Activated CD4-positive, alpha-beta memory T cell treated with anti-CD3 and anti-CD28 coated beads, Interleukin-2, amount 10 ng/mL, durations not matched to agents 7 days and 5 days (primary cell): Measurements from ENCODE around the gene DPM3. TPM values are rescaled to one million over a fixed set of nuclear protein-coding genes. Genes with fewer than 3 reads are reported as not detected.
"Not testable (repeated sequence)": the region's sequence is repeated elsewhere in the genome, so short reads cannot be mapped to it uniquely, and the experiment has no call there.

Experiments
- CTCF ChIA-PET: fragments of 350-600 bp; sonication (Branson Sonifier 250); formaldehyde crosslinking; loops from one replicate; lab custom pipeline; 2021; ENCODE audit warnings: antibody characterized with exemption, inconsistent platforms; lab: Charles Lee
- POLR2A ChIA-PET: fragments of 350-600 bp; sonication (Branson Sonifier 250); formaldehyde crosslinking; loops from one replicate; lab custom pipeline; 2021; ENCODE audit warnings: antibody characterized with exemption; lab: Charles Lee
- DNase-seq: peaks from one replicate; pipeline ENCODE4 v3.0.0-alpha.2; 2020
- H3K27ac Mint-ChIP-seq: one replicate; pipeline ENCODE4 v1.8.0; 2021; ENCODE audit warnings: mild to moderate bottlenecking, mixed read lengths
- H3K27me3 Mint-ChIP-seq: one replicate; pipeline ENCODE4 v1.8.0; 2021; ENCODE audit warnings: mixed read lengths
- H3K36me3 Mint-ChIP-seq: one replicate; pipeline ENCODE4 v1.8.0; 2021; ENCODE audit warnings: low read depth, mixed read lengths
- H3K4me1 Mint-ChIP-seq: one replicate; pipeline ENCODE4 v1.8.0; 2021; ENCODE audit warnings: mixed read lengths
- H3K4me3 Mint-ChIP-seq: one replicate; pipeline ENCODE4 v1.8.0; 2021; ENCODE audit warnings: mild to moderate bottlenecking, mixed read lengths
- H3K9me3 Mint-ChIP-seq: one replicate; pipeline ENCODE4 v1.8.0; 2021; ENCODE audit warnings: mixed read lengths
- total RNA-seq, 2 experiments: library from RNA; stranded (reverse); gene quantifications; one replicate each; pipeline ENCODE4 v1.2.3, GENCODE V29; 2021

Gene DPM3
- total RNA-seq, 2 experiments from 2014 or later, result 80.2 to 80.6 TPM

DNA sequence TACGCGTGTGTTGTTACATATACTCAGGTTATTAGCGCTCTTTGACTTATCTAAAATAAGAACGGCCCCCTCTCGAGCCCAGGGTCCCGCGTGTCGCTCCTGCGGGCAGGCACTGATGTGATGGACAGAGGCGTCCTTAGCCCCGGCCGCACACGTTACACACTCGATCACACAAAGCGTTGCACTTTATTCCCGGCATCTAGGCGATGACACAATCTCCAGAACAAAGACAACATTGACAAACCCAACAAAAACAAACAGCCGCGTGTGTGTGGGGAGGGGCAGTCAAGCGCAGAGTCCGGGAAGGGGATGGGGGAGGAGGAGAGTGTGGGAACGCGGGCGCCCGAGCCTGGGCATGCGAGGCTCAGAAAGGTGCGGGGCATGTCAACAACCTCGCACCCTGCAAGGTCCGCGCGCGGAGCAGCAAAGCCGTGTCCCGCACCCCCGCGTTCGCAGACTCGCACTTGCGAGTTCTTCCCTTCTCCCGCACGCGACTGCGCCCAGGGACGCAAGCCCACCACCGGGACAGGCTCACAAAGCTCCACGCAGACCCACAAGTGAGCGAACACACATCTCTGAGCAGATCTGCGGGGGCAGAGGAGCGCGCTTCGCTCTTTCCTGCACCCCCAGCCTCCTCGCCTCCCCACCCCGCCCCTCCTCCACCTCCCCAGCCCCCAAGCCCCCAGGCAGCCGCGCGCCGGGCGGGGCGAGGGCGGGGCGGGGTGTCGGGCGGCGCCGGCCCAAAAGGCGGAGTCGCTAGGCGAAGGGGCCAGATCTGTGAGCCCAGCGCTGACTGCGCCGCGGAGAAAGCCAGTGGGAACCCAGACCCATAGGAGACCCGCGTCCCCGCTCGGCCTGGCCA lies 13.0 kb downstream of the DPM3 start, which contains the start of gene EFNA1:
Gene EFNA1, plus strand, starts transcription at position 772 of the 862 bp plus-strand sequence. CDS start 102 bp downstream, outside the sequence.
- Mint-ChIP-seq H3K4me3 (peak within 1 kb of the TSS; percentile 66), H3K9me3 (no peaks in the 10 kb centered on the region), H3K27me3 (peaks cover 66% of the 10 kb centered on the region), H3K4me1 (peaks cover 31% of the 10 kb centered on the region), H3K36me3 (peaks cover 2% of the 10 kb centered on the region), H3K27ac (no peak within 1 kb of the TSS)
- no peak for DNase-seq
- ChIA-PET POLR2A (no interaction called here), CTCF (interaction anchor here (1.4 kb wide), 1 partner anchor 46 kb away, joined by 3 read pairs; the partner anchor contains the start of gene KRTCAP2)

- DNase-seq, result no peak
- H3K4me3 Mint-ChIP-seq, result peak overlapping the region; percentile 66
- ChIA-PET CTCF (interaction anchor here (1.4 kb wide), 1 partner anchor 46 kb away, joined by 3 read pairs; the partner anchor contains the start of gene KRTCAP2), POLR2A (interaction anchor here (1.1 kb wide), 1 partner anchor 9 kb away, joined by 3 read pairs; the partner anchor contains the start of gene SLC50A1)
- H3K9me3 Mint-ChIP-seq, result no peaks in the 10 kb centered on the region
- H3K27ac Mint-ChIP-seq, result no peak overlapping the region
- peaks cover 29% of the 10 kb centered on the region for H3K4me1 Mint-ChIP-seq
- peaks cover 67% of the 10 kb centered on the region for H3K27me3 Mint-ChIP-seq
- no peaks in the 10 kb centered on the region for H3K36me3 Mint-ChIP-seq
Observed at GRCh38 chr1:155126556-155127104, 13.7 kb downstream of the DPM3 start.

DNA sequence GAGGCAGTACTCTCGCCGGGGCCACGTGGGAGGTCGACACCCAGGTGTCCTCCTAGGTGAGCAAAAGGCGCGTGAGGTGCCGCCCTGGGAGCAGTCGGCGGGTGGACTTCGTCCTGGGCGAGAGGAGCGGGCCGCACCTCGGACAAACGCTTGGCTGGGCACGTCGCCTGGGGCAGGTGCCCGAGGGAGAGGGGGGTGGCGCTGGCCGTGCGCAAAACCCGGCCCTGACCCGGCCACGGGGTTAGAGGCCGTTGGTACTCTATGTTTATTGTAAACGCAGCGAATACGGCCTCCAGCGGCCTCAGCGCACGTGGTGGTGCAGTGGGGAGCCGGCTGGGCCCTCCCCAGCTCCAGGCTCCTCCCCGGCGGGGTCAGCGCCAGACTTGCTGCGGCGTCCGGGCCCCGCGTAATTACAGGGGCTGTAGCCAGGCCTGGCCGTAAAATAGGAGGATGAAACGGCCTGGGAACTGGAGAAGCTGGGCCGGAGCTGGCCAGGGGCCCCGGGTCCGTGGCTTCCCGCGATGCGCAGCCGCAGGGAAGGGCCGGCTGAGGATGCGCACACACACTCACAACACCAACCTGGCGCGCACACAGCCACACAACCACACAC lies 14.3 kb downstream of the DPM3 start:
- H3K27me3 Mint-ChIP-seq, result peaks cover 71% of the 10 kb centered on the region
- H3K27ac Mint-ChIP-seq, result no peak overlapping the region
- ChIA-PET POLR2A (interaction anchor here (1.1 kb wide), 1 partner anchor 9 kb away, joined by 3 read pairs; the partner anchor contains the start of gene SLC50A1), CTCF (interaction anchor here (0.9 to 1.4 kb wide), 3 partner anchors 31 to 42 kb away, joined by 3 to 6 read pairs (median 4); no protein-coding TSS in a partner anchor)
- no peak overlapping the region for H3K4me3 Mint-ChIP-seq
- no peaks in the 10 kb centered on the region for H3K36me3 Mint-ChIP-seq
- H3K4me1 Mint-ChIP-seq, result peaks cover 29% of the 10 kb centered on the region
- H3K9me3 Mint-ChIP-seq, result no peaks in the 10 kb centered on the region
- no peak for DNase-seq

- Mint-ChIP-seq H3K4me3 (no peak overlapping the region), H3K4me1 (peaks cover 29% of the 10 kb centered on the region), H3K27me3 (peaks cover 69% of the 10 kb centered on the region), H3K27ac (no peak overlapping the region), H3K36me3 (no peaks in the 10 kb centered on the region), H3K9me3 (no peaks in the 10 kb centered on the region)
- POLR2A ChIA-PET, result interaction anchor here (1.1 kb wide), 1 partner anchor 10 kb away, joined by 3 read pairs; the partner anchor contains the start of gene SLC50A1
- CTCF ChIA-PET, result interaction anchor here (0.9 to 1.4 kb wide), 4 partner anchors 30 to 43 kb away, joined by 3 to 6 read pairs (median 4); no protein-coding TSS in a partner anchor
- no peak for DNase-seq
Observed at GRCh38 chr1:155125511-155125945, 14.8 kb downstream of the DPM3 start.

DNA sequence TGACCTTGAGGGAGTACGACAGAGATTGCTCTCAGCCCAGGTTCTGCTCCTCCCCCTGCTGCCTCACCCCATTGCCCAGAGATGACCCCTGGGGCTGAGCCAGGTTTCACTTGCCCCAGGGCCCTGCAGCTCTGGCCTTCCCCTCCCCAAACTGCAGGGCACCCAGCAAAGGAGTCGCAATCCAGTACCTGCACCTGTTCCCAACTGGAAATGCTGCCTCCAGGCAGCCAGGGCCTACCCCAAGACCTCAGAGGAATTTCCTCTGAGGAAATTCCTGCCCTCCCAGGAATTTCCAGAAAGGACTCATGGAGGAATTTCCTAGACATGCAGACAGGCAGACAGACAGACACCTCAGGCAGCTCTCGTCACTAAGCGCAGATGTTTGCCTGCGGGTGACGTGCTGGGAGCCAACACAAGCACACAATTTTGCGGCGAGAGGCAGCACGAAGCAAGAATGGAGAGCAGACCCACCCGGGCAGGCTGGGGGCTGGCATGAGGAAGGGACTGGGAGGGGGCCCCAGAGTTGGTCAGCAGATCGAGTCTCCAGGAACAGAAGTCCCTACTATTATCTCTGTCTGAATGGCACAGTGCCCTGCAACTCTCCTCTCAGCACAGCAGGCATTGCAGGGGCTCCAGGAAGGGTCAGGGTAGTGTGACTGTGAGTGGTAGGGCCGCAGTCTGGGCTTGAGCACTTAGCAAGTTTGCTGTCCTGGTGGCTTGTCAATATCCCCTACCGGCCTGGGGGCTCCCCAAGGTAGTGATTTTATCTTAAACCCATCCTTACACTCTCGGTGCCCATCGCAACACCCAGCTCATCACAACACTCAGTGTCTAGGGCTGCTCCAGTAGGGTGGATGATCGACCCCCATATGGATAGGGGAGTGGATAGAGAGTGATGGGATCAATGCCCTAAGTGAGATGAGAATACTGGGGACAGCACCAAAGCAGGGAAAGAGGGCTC lies 15.5 kb downstream of the DPM3 start:
- DNase-seq, result no peak
- H3K4me1 Mint-ChIP-seq, result peaks cover 29% of the 10 kb centered on the region
- no peak overlapping the region for H3K4me3 Mint-ChIP-seq
- ChIA-PET CTCF (interaction anchor here (1.0 to 1.4 kb wide), 3 partner anchors 29 to 43 kb away, joined by 3 to 6 read pairs (median 3); no protein-coding TSS in a partner anchor), POLR2A (no interaction called here)
- peaks cover 71% of the 10 kb centered on the region for H3K27me3 Mint-ChIP-seq
- no peaks in the 10 kb centered on the region for H3K36me3 Mint-ChIP-seq
- no peaks in the 10 kb centered on the region for H3K9me3 Mint-ChIP-seq
- H3K27ac Mint-ChIP-seq, result no peak overlapping the region

- DNase-seq, result no peak
- peaks cover 24% of the 10 kb centered on the region for H3K4me1 Mint-ChIP-seq
- POLR2A ChIA-PET, result no interaction called here
- no peak overlapping the region for H3K4me3 Mint-ChIP-seq
- CTCF ChIA-PET, result no interaction called here
- peaks cover 65% of the 10 kb centered on the region for H3K27me3 Mint-ChIP-seq
- H3K36me3 Mint-ChIP-seq, result no peaks in the 10 kb centered on the region
- H3K27ac Mint-ChIP-seq, result no peak overlapping the region
- H3K9me3 Mint-ChIP-seq, result no peaks in the 10 kb centered on the region
Observed at GRCh38 chr1:155123801-155124200, 16.5 kb downstream of the DPM3 start.

- no peaks in the 10 kb centered on the region for H3K9me3 Mint-ChIP-seq
- POLR2A ChIA-PET, result no interaction called here
Observed at GRCh38 chr1:155122308-155122707, 18.0 kb downstream of the DPM3 start.

DNA sequence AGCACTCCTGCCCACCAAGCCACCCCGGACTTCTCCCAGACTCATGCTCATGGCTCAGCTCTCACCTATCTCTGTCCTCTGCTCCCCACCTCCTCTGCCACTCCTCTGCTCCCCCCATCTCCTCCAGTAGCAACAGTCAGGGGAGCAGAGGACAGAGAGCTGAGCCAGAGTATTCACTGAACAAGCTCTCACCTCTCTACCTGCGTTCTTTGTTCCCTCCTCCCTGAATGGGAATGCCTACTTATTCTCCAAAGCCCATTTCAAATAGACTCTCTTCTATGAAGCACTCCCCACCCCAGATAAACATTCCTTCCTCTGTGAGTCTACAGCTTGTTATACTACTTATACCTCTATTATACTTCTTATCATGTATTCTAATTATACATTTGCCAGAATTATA lies 19.1 kb downstream of the DPM3 start:
- POLR2A ChIA-PET, result no interaction called here
- Mint-ChIP-seq H3K9me3 (no peaks in the 10 kb centered on the region), H3K27ac (no peak overlapping the region), H3K27me3 (peaks cover 51% of the 10 kb centered on the region), H3K4me1 (peaks cover 5% of the 10 kb centered on the region), H3K36me3 (no peaks in the 10 kb centered on the region), H3K4me3 (no peak overlapping the region)
- no peak for DNase-seq
- CTCF ChIA-PET, result interaction anchor here (1.2 to 1.4 kb wide), 2 partner anchors 30 to 51 kb away, joined by 4 to 5 read pairs; partner anchors contain the start of gene KRTCAP2

More at GRCh38 chr1:155122308-155122707, 18.0 kb downstream of the DPM3 start:
- H3K4me3 Mint-ChIP-seq, result no peak overlapping the region
- H3K4me1 Mint-ChIP-seq, result peaks cover 14% of the 10 kb centered on the region
- peaks cover 56% of the 10 kb centered on the region for H3K27me3 Mint-ChIP-seq
- CTCF ChIA-PET, result interaction anchor here (0.8 to 1.2 kb wide), 4 partner anchors 31 to 53 kb away, joined by 3 to 4 read pairs (median 4); partner anchors contain the start of gene KRTCAP2
- no peak overlapping the region for H3K27ac Mint-ChIP-seq
- H3K36me3 Mint-ChIP-seq, result no peaks in the 10 kb centered on the region
- DNase-seq, result no peak

GRCh38 chr1:155120253-155120652 lies 20.1 kb downstream of the DPM3 start:
- DNase-seq, result no peak
- Mint-ChIP-seq H3K4me1 (peaks cover 2% of the 10 kb centered on the region), H3K4me3 (no peak overlapping the region), H3K36me3 (no peaks in the 10 kb centered on the region), H3K9me3 (no peaks in the 10 kb centered on the region), H3K27me3 (peaks cover 51% of the 10 kb centered on the region), H3K27ac (no peak overlapping the region)
- ChIA-PET CTCF (interaction anchor here (1.4 kb wide), 1 partner anchor 52 kb away, joined by 5 read pairs; the partner anchor contains the start of gene KRTCAP2), POLR2A (no interaction called here)

GRCh38 chr1:155118090-155118489 lies 22.2 kb downstream of the DPM3 start:
- H3K27ac Mint-ChIP-seq, DNase-seq, H3K4me1 Mint-ChIP-seq, H3K9me3 Mint-ChIP-seq, H3K4me3 Mint-ChIP-seq, H3K36me3 Mint-ChIP-seq, POLR2A ChIA-PET: not testable (repeated sequence)
- peaks cover 39% of the 10 kb centered on the region for H3K27me3 Mint-ChIP-seq
- CTCF ChIA-PET, result interaction anchor here (0.6 to 1.2 kb wide), 3 partner anchors 12 to 55 kb away, joined by 3 to 4 read pairs (median 3); partner anchors contain the start of gene KRTCAP2

DNA sequence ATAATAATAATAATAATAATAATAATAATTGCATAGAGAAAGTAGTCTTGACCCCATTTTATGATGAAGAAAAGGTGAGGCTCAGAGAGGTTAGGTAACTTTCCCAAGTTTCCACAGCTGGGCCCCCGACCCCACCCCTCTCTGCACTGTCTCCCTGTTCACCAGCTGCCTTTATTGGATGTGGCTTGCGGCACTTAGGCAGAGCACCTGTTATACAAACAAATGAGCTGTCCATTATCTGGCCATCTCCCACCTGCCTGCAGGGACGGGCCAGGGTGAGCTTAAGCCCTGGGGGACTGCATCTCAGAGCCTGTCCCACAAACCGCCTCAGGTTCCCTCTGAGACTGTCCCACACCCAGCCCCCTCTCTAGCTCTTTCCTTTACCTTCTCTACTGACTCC lies 22.7 kb downstream of the DPM3 start:
- ChIA-PET CTCF (interaction anchor here (0.6 to 1.2 kb wide), 3 partner anchors 11 to 55 kb away, joined by 3 to 4 read pairs (median 3); partner anchors contain the start of gene KRTCAP2), POLR2A (no interaction called here)
- Mint-ChIP-seq H3K4me3 (no peak overlapping the region), H3K4me1 (peaks cover 2% of the 10 kb centered on the region), H3K9me3 (no peaks in the 10 kb centered on the region), H3K27ac (no peak overlapping the region), H3K27me3 (peaks cover 36% of the 10 kb centered on the region), H3K36me3 (no peaks in the 10 kb centered on the region)
- no peak for DNase-seq
